Amniotic stem cell (primary cell): Measurements from ENCODE around the gene SPTLC3.

Experiments
- DNase-seq: peaks from one replicate; lab custom pipeline; 2025; lab: John Stamatoyannopoulos, UW

SPTLC3 gene

GRCh38 chr20:13139459-13140150, 130.8 kb downstream of the SPTLC3 start:
- no peak for DNase-seq

- DNase-seq: no peak
Observed at GRCh38 chr20:13140201-13140600, 131.4 kb downstream of the SPTLC3 start.

GRCh38 chr20:13140775-13141174, 132.0 kb downstream of the SPTLC3 start:
- DNase-seq: no peak

GRCh38 chr20:13141546-13141945, 132.8 kb downstream of the SPTLC3 start:
- no peak for DNase-seq

GRCh38 chr20:13142143-13142542, 133.4 kb downstream of the SPTLC3 start:
- DNase-seq: no peak

GRCh38 chr20:13147071-13147963, 138.5 kb downstream of the SPTLC3 start:
- DNase-seq: no peak

- no peak for DNase-seq
Observed at GRCh38 chr20:13147971-13148370, 139.2 kb downstream of the SPTLC3 start.

GRCh38 chr20:13148402-13148801, 139.6 kb downstream of the SPTLC3 start:
- no peak for DNase-seq

GRCh38 chr20:13148961-13149360, 140.2 kb downstream of the SPTLC3 start:
- DNase-seq: no peak

- DNase-seq: no peak
Observed at GRCh38 chr20:13149371-13150105, 140.8 kb downstream of the SPTLC3 start.

GRCh38 chr20:13158369-13158768, 149.6 kb downstream of the SPTLC3 start:
- no peak for DNase-seq

- DNase-seq: no peak
Observed at GRCh38 chr20:13159889-13160288, 151.1 kb downstream of the SPTLC3 start.

GRCh38 chr20:13165203-13165602, 156.4 kb downstream of the SPTLC3 start:
- no peak for DNase-seq

GRCh38 chr20:13166011-13166410, 157.2 kb downstream of the SPTLC3 start:
- DNase-seq: no peak

- DNase-seq: no peak
Observed at GRCh38 chr20:13166437-13166836, 157.7 kb downstream of the SPTLC3 start.

- no peak for DNase-seq
Observed at GRCh38 chr20:13169086-13169485, 160.3 kb downstream of the SPTLC3 start.

- DNase-seq: no peak
Observed at GRCh38 chr20:13170771-13171170, 162.0 kb downstream of the SPTLC3 start.

- DNase-seq: no peak
Observed at GRCh38 chr20:13173201-13173600, 164.4 kb downstream of the SPTLC3 start.

- DNase-seq: no peak
Observed at GRCh38 chr20:13174402-13174801, 165.6 kb downstream of the SPTLC3 start.

GRCh38 chr20:13180986-13181889, 172.5 kb downstream of the SPTLC3 start:
- no peak for DNase-seq

- no peak for DNase-seq
Observed at GRCh38 chr20:13183005-13183404, 174.2 kb downstream of the SPTLC3 start.
